Stimulated activated CD8-positive, alpha-beta memory T cell treated with anti-CD3 and anti-CD28 coated beads, Interleukin-2, amount 100 ng/mL, for 48 hours (primary cell): ENCODE results near the gene SMG9.
"Not testable (repeated sequence)": the region's sequence is repeated elsewhere in the genome, so short reads cannot be mapped to it uniquely, and the experiment has no call there.

Experiments
- DNase-seq, 2 donors: peaks; one replicate each; pipeline ENCODE4 v3.0.0-alpha.2; 2020; ENCODE audit warnings: low read depth in 2 of 2

Gene SMG9

DNA sequence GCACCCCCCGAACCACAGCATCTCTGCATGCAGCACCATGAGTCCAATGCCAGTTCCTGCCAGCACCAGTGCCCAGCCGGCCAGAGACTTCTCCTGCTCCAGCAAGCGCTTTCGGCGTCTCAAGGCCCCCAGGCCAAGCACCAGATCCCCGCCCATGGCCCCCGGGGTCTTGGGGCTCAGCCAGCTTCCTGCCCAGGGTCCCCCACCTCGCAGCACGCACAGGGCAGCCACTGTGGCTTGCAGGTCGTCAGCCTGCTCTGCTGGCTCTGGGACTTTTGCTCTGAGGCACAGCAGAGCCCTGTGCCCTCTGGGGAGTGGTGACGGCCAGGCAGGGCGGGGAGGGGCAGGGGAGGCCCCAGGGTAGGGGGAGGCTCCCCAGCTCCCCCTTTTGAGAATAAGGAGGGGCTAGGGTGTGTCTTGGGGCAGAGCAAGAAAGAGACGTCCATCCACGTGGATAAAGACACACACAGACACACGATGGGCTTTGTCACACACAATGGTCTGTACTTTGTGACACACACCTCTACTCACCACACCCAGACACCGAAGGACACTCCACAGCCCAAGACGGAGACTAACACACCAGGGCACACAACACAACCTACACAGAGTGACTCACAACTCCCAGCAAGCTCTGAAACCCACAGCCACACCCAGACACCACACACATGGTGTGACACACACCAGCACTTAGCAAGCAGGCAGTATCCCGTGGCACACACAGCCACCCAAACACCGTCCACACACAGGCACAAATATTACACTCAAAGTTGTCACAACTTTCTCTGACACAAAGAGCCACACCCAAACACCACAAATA lies 26.2 kb upstream of the SMG9 start, which contains the start of gene KCNN4:
TSS of gene KCNN4 (minus strand) at position 268 of the 820 bp plus-strand sequence. CDS start at position 156, 112 bp downstream.
- peak; percentile 55 to 66 for DNase-seq

DNA sequence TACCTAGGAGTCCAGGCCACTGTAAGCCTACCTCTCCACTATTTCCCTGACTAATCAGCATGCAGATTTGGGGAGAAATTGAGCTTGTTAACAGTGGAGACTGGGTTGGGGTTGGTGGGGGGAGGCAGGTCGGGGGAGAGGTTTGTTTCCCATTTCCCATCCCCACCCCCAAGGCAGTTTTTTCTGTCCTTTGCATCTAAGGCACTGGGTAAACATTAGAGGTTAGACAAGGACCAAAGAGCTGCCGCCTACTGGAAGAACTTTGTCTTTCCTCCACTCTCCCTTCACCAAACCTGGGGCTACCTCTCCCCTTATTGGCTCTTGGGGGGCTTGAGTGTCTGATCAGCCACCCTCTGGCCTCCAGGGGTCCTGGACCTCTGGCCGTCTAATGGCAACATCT lies 25.1 kb upstream of the SMG9 start:
- DNase-seq = no peak

DNA sequence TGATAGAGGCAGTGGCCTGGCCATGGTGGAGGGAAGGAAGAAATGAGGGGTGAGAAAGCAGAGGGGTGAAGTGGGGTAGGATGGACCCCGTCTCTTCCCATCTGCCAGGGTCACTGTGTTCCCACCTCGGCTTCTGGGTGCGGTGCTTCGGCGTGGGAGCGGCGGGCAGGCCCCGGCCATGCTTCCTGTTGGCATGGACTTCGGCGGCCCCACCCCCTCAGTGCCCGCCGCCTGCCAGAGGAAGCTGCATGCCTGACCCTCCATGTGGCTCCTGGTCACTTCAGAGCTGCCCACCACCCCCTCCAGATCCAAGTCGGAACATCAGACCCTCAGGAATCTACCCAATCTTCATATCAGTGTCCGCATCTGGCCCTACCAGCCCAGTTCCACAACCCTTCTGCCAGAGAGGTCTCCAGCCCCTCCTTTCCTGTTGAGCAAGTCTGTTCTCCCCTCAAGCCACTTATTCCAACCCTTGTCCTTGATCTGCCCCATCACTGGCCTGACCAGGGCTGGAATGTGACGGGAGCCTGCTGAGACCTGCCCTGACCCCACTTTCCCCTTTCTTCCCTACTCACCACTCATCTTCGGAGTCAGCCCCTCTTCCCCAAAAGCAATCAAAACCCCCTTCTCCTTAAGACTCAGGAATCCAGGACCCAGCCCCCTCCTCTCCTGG lies 24.5 kb upstream of the SMG9 start:
- DNase-seq = no peak

DNA sequence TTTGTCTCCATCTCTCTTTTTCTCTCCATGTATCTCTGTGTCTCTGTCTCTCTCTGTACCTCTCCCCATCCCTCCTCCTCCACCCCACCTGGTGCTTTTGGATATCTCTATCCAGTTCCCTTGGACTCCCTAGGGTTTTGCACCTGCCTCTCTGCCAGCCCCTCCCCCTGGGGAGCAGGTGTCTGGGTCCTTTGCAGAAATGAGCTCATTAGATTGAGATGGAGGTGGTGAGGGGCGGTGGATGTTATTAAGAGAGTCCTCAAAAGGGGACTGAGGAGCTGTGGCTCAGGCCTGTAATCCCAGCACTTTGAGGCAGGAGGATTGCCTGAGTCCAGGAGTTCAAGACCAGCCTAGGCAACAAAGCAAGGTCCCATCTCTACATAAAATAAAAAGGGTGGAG lies 23.9 kb upstream of the SMG9 start:
- no peak for DNase-seq

DNA sequence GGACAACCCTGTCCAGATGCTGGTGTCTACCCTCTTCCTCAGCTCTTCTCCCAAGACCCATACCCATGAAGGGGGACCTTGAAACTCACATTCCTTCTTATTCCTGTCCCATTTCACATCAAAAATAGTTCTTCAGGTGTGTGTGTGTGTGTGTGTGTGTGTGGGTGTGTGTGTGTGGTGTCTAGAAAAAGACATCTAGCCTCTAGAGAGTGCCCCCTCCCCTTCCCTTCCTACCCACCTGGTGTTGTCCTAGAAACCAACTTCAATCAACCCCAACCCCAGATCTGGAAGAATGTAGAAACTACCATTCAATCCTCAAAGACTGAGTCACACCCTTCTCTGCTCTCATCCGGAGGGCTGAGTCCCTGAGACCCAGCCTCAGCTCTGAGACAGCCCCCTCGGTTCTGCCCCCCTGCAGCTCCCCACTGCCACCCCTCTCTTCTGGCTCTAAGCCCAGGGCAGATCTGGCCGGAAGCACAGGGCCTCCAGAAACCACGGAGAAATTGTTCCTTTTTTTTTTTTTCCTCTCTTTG lies 22.5 kb upstream of the SMG9 start:
- no peak for DNase-seq

DNA sequence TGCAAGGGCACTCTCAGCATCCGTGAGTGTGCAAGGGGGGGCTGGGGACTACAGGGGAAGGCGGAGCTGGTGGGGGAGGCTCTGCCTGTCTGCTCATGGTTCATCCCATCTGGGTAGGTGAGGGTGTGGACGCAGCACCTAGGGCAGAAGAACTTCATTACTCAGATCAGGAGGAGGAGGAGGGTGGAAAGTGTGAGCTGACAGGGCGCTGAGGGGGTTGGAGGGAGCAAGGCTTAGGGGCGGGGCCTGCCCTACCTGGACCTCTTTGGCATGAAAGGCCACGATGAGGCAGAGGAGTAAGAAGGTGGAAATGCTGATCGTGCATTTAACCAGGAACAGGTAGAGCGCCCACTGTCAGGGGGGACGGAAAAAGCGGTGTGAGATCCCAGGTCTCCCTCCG lies 21.5 kb upstream of the SMG9 start:
- DNase-seq = peak in 1 of 2 donors; percentile 68

DNA sequence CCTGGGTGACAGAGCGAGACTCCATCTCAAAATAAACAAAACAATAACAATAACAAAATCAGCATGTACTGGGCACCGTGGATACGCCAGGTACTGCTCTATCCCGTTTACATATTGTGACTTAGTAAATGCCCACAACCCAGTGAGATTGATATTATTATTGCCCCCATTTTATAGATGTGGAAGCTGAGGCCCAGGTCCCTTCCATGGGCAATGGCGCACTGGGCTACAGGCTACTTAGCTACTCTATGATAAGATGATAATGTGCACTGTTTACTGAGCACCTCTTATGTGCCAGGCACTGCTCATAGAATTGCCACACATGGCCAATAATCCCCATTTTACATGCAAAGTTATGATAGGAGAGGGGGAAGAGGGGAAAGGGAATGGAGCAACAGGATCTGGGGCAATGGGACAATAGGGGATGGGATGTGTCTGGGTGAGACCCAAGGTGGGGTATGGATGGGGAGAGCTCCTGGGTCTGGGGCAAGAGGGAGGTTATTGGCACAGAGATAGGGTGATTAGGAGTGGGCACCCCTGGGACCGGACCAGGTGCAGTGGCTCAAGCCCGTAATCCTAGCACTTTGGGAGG lies 20.6 kb upstream of the SMG9 start:
- DNase-seq = no peak

DNA sequence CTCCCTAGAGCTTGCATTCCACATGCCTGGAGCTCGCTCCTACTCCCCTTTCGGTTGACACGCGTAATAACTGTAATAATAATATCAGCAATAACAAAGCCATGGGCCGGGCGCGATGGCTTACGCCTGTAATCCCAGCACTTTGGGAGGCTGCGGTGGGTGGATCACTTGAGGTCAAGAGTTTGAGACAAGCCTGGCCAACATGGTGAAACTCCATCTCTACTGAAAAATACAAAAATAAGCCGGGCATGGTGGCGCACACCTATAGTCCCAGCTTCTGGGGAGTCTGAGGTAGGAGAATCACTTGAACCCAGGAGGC lies 20.1 kb upstream of the SMG9 start:
- DNase-seq = not testable (repeated sequence)

DNA sequence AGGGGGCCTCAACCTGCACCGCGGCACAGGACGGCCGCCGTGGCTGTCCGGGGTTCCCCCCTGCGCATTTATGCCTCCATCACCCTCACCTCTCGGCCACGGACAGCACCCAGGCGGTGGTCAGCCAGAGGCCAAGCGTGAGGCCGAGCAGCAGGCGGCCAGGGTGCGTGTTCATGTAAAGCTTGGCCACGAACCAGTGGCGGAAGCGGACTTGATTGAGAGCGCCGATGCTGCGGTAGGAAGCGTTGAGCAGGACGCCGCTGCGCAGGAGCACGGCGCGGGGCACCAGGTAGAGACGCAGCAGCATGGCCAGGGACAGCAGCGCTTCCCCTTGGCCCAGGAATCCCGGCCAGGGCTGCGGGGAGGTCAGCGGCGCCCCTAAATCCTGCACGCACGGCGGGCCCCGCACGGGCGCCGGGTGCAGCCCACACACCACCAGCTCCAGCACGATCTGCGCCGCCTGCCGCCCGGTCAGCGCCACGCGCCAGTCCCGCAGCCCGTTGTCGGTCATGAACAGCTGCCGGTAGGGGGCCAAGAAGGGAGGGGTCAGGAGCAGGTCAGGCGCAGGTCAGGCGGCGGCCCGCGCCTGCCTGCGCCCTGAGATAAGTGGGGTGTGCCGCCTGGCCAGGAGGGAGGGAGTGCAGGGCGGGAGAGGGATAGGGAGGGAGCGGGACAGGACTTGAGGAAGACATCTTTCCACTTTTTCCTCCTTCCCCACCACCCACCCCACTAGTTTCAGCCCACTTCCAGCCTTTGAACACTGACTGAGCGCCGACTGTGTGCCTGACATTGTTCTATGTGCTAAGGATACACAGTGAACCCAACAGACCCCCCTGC lies 19.6 kb upstream of the SMG9 start:
- DNase-seq = no peak

DNA sequence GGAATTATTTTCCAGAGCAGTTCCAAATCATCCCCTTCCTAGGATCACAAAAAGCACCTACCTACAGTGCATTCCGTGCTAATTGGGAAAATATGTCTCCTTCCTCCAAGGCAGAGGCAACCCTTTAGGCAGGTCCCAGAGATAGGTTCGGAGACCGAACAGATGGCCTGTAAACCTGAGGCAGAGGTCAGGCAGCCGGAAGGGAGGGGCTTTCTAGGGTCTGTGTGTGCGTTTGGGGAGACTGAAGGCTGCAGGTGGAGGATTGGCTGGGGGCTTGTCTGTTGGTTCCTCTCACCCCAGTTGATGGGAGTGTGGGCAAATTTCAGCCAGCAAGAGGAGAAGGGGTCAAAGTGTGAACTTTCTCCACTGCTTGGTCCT lies 19.0 kb upstream of the SMG9 start:
- DNase-seq = no peak

DNA sequence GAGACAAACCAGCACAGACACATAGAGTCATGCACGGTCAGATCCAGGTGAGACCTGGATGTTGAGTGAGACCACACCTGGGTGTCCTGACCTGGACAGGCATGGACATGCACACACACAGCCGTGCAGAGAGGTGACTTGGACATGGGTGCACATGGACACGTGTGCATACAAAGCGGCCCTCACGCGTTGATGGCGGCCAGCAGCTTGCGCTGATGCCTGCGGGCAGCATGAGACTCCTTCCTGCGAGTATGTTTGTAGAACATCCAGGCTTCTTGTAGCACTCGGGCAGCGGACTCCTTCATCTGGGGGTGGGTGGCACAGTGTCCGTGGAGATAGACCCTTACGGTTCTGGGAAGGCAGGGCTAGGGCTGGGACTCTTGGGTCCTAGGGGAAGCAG lies 14.5 kb upstream of the SMG9 start:
- DNase-seq = no peak

DNA sequence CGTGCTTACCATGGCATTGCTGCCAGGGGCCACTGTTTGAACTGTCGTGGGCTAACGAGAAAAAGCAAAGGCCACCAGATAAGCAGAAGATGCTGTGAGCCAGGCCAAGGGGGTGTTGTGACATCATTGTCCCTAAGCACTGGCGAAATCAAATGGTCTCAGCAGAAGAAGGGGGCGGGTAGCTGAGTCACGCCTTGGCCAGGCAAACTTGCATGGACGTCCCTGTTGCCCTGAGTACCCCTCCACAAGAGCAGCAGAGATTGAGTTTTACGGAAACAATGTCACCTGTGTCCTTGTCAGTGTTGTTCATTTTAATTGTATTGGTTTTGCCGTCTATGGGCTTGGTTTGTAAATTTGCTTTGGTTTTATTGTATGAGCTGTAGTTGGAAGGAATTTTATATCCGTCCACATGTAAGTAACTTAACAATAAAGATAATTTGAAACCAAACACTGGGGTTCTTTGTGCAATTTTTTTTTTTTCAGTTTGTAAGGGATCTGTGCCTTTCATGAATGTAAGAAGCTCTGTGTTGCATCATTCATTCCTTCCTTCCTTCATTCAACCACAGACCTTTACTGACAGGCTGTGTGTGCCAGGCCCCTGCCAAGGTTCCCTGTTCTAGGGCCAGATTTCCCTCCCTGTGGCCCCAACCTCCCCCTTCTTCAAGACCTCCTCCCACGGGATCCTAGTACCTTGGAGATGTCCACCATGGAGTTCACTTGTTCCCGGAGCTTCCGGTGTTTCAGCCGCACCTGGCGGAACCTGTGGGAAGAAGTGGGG lies 13.7 kb upstream of the SMG9 start:
- DNase-seq = no peak

DNA sequence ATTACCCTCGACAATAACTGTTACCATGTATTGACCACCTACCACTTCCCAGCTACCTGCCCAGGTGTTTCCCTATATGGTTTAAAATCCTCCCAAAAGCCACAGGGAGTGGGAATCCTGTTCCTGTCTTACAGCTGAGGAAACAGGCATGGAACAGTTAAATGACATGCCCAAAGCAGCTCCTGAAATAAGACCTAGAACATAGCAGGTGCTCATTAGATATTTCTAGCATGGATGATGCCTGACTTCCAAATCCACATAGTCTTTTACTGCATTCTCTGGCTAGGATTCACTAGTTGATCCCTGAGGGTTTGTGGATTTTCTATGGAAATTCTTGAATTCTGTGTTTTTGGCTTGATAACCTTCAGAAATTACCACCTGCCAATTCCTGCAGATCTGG lies 13.1 kb upstream of the SMG9 start:
- no peak for DNase-seq

DNA sequence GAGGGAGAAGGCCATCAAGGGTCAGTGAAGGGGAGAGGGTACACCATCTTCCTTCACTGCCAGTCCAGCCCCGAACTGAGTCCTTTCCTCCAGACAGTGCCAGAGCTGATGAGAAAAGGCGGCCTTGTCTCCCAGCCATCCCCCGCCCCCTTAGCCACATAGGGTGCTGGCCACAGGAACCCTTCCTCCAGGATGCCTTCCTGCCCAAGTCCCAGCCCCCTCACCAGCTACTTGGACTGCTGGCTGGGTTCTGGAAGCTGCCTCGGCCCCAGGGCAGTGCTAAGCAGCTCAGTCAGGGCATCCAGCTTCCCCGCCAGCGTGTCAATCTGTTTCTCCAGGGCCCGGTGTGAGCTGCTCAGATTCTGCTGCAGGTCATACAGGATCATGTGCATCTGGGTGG lies 12.6 kb upstream of the SMG9 start:
- no peak for DNase-seq

DNA sequence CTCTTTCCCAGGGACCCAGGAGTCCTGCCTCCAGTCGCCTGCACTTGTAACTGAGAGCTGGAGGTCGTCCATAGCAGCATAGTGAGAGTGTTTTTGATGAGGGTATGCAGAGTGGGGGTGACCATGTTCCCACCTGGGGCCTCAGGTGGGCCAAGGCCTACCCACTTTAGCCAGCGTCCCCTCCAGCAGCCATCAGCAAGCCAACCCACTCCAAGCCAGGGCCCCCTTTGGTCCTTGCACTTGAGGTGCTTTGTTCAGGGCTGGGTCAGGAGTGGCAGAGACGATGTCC lies 11.9 kb upstream of the SMG9 start:
- DNase-seq = no peak

DNA sequence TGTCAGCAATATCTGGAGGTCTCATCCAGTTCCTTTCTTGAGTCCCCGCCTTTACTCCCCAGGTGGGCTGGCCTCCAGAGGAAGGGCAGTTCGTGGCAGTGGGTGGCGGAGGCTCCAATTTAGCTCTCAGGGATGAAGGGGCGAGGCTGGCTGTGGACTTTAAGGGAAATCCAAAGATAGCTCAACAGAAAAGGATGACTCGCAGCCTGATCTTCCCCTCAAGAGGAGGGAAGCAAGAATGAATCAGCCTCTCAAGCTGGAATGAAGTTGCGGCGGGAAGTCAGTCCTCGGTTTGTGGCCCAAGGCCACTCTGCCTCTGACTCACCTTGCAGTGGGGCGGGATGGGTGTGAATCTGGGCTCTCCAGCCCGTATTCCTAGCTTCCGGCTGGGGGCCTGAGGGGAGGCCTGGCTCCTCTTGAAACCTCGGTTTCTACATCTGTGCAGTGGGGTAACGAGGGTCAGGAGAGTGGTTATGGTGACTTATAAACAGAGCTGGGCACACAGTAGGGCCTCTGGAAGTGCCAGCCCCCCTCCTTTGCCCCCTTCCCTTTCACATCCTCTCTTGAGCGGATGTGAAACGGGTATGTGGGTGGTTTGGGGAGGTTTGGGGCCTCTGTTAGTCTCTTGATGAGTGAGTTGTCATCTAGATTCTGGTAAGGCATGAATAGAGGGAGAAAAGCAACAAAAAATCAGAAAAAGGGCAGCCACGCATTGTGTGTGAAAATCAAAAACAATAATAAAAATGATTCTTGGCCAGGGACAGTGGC lies 10.5 kb upstream of the SMG9 start:
- DNase-seq = peak; percentile 66 to 78

DNA sequence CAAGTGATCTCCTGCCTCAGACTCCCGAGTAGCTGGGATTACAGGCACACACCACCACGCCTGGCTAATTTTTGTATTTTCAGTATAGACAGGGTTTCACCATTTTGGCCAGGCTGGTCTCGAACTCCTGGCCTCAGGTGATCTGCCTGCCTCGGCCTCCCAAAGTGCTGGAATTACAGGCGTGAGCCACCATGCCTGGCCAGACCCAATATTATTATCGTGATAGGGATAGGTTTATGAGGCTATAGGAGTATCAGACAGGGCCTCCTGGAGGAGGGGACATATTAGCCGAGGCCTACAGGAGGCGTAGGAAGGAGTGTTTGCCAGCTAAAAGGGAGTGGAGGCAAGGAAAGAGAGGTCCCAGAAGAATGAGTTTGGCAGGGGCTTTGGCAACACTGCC lies 9.9 kb upstream of the SMG9 start:
- DNase-seq = not testable (repeated sequence)

DNA sequence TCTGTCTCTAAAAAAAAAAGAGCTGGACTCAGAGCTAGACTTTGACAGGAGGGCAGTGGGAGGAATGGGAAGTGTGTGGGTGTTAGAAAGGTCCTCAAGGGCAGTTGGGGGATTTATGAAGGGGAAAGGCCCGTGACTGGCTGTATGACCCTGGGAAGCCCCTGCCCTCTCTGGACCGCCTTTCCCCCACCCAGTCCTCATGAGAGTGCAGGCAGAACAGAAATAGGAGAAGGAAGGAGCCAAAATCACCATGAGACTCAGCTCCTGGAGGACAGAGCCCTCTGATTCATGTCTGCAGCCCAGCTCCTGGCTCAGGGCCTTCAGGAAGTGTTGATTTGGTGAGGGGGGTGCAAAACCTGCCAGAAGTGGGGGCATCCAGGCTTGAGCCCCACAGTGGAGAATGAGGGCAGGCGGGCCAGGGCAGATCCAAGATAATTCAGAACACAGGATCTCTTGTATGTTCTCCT lies 8.7 kb upstream of the SMG9 start:
- DNase-seq = no peak

DNA sequence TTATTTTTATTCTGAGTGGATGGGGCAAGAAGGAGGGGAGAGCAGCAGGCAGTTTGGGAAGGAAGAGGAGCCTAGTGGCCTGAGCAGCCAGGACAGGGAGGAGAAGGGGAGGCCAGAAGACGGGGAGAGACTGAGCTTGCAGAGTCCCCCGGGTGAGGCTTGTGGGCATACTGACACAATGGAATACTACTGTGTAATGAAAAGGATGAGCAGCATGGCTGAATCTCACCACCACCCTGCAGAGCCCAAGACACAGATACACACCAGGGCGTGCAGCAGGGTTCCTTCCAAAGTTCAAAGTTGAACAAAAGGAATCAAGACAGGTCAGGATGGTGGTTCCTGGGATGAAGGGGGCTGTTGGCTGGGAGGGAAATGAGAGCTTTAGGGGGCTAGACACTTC lies 8.1 kb upstream of the SMG9 start:
- DNase-seq = no peak

DNA sequence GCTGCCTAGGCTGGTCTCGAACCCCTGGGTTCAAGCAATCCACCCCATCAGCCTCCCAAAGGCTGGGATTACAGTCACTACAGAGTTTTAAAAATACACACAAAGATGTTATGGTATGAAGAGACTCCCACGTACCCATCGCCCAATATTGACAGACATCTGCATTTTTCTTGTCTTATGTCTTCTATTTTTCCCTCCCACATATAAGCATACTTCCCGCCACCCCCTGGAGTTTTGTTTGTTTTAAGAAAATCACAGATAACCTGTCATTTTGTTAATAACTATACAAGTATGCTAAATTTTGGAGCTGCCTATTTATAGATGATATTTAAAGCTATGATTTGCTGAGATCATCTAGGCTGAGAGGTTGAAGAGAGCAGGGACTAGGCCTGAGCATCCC lies 6.2 kb upstream of the SMG9 start:
- no peak for DNase-seq

DNA sequence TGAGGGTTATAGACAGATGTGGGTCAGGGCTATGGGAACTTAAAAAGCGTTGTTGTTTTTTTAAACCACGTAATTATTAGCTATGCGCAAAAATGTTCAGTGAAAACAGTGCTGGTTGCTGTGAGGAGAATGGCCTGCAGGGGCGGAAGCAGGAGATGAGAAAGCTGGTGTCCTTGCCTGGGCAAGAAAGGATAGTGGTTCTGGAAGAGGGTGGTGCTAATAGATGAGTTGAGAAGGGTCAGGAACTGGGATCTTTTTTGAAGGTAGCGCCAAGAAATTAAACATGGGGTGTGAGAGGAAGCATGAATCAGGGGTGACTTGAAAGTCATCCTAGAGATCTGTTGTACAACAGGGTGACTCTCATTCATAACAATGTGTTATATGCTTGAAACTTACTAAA lies 4.8 kb upstream of the SMG9 start:
- no peak for DNase-seq
